Measurements from ENCODE around the gene ZFHX2. TPM values are rescaled to one million over a fixed set of nuclear protein-coding genes. Genes with fewer than 3 reads are reported as not detected.

Gene ZFHX2
- total and polyA plus RNA-seq, 2 of the 13 experiments (the other 11 are each of a cell fraction or from before 2014, with no cell fraction given): 0.17 to 0.44 TPM

GRCh38 chr14:23580948-23581281 is 29.4 kb upstream of the ZFHX2 start (continued):
- no peak for TF ChIP-seq KIAA2018 (CRISPR knock-in tag; IDR thresholded peaks at IDR 0.05; ENCODE audit: borderline replicate concordance)
- TF ChIP-seq HOXA5 (CRISPR knock-in tag; IDR thresholded peaks at IDR 0.05): no peak
- TF ChIP-seq BRCA1 (CRISPR knock-in tag; IDR thresholded peaks at IDR 0.05): no peak
- no peak for TF ChIP-seq ZNF670 (CRISPR knock-in tag; IDR thresholded peaks at IDR 0.05; ENCODE audit: borderline replicate concordance)
- no peak for TF ChIP-seq ZSCAN9 (CRISPR knock-in tag; IDR thresholded peaks at IDR 0.05; ENCODE audit: borderline replicate concordance)
- TF ChIP-seq SMAD9 (CRISPR knock-in tag; IDR thresholded peaks at IDR 0.05): no peak
- TF ChIP-seq ZFP1 (CRISPR knock-in tag; IDR thresholded peaks at IDR 0.05): no peak
- TF ChIP-seq HNRNPLL (IDR thresholded peaks at IDR 0.05; ENCODE audit: low read depth, low read length, poor library complexity, severe bottlenecking): no peak
- no peak for TF ChIP-seq PAXIP1 (CRISPR knock-in tag; conservative IDR thresholded peaks at IDR 0.05)
- no peak for TF ChIP-seq ZKSCAN5 (CRISPR knock-in tag; IDR thresholded peaks at IDR 0.05)
- no peak for TF ChIP-seq BORCS8-MEF2B (CRISPR knock-in tag; IDR thresholded peaks at IDR 0.05)
- TF ChIP-seq ZNF883 (CRISPR knock-in tag; IDR thresholded peaks at IDR 0.05; ENCODE audit: not compliant biosample characterization): no peak
- TF ChIP-seq RARA (CRISPR knock-in tag; IDR thresholded peaks at IDR 0.05): no peak
- TF ChIP-seq ZNF841 (CRISPR knock-in tag; IDR thresholded peaks at IDR 0.05; ENCODE audit: borderline replicate concordance): no peak
- no peak for TF ChIP-seq NBN (conservative IDR thresholded peaks at IDR 0.05)
- no peak for TF ChIP-seq BRF2 (CRISPR knock-in tag; IDR thresholded peaks at IDR 0.05)
- TF ChIP-seq NAIF1 (CRISPR knock-in tag; IDR thresholded peaks at IDR 0.05; ENCODE audit: borderline replicate concordance): no peak
- TF ChIP-seq RFXANK (CRISPR knock-in tag; IDR thresholded peaks at IDR 0.05): no peak
- no peak for TF ChIP-seq NKX3-1 (CRISPR knock-in tag; IDR thresholded peaks at IDR 0.05)
- TF ChIP-seq ZNF224 (CRISPR knock-in tag; IDR thresholded peaks at IDR 0.05): no peak; the same call in 1 of the 2 replicates

Data from HepG2 (cell line).